Transverse colon (tissue), 3 donors: ENCODE data around the gene PRADC1.

Experiments used
- POLR2A ChIP-seq: fragments of 450-650 bp; IDR thresholded peaks from one replicate; pipeline ENCODE4 v1.6.1; 2016; ENCODE audit warnings: antibody characterized with exemption, mild to moderate bottlenecking, moderate library complexity
- TF ChIP-seq, protein P1 (sequence below), 5 experiments: fragments of 200-600 bp in 3 of 5; fragments of 450-650 bp in 2 of 5; sonication (generic) in 3 of 5; IDR thresholded peaks; 1 replicate in 2 of 5; 2 replicates in 3 of 5; pipeline ENCODE4 v1.5.1; 2016 to 2017; ENCODE audit warnings: antibody characterized with exemption in 5 of 5, inconsistent platforms in 3 of 5, mild to moderate bottlenecking in 2 of 5, moderate library complexity in 1 of 5

- TF ChIP-seq, protein P1, sequence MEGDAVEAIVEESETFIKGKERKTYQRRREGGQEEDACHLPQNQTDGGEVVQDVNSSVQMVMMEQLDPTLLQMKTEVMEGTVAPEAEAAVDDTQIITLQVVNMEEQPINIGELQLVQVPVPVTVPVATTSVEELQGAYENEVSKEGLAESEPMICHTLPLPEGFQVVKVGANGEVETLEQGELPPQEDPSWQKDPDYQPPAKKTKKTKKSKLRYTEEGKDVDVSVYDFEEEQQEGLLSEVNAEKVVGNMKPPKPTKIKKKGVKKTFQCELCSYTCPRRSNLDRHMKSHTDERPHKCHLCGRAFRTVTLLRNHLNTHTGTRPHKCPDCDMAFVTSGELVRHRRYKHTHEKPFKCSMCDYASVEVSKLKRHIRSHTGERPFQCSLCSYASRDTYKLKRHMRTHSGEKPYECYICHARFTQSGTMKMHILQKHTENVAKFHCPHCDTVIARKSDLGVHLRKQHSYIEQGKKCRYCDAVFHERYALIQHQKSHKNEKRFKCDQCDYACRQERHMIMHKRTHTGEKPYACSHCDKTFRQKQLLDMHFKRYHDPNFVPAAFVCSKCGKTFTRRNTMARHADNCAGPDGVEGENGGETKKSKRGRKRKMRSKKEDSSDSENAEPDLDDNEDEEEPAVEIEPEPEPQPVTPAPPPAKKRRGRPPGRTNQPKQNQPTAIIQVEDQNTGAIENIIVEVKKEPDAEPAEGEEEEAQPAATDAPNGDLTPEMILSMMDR (IDR thresholded peaks at IDR 0.05): no peak
- no peak for TF ChIP-seq POLR2A
Observed at GRCh38 chr2:73262108-73262651, 29.1 kb upstream of the PRADC1 start.
